OCI-LY7 (cell line): ENCODE results near the gene CRCP.

Experiments
- EZH2phosphoT487 ChIP-seq: fragments of 200-600 bp; sonication (generic); IDR thresholded peaks from 2 replicates; pipeline ENCODE4 v1.6.1; 2018; ENCODE audit warnings: low read depth, borderline replicate concordance, mild to moderate bottlenecking, mixed run types, antibody characterized with exemption, low read length, moderate library complexity, mixed read lengths
- TF ChIP-seq, protein P1 (sequence below): fragments of 200-600 bp; sonication (generic); conservative IDR thresholded peaks from 2 replicates; pipeline ENCODE4 v1.5.1; 2014; ENCODE audit warnings: mild to moderate bottlenecking, antibody characterized with exemption, low read length, moderate library complexity, mixed read lengths

DNA sequence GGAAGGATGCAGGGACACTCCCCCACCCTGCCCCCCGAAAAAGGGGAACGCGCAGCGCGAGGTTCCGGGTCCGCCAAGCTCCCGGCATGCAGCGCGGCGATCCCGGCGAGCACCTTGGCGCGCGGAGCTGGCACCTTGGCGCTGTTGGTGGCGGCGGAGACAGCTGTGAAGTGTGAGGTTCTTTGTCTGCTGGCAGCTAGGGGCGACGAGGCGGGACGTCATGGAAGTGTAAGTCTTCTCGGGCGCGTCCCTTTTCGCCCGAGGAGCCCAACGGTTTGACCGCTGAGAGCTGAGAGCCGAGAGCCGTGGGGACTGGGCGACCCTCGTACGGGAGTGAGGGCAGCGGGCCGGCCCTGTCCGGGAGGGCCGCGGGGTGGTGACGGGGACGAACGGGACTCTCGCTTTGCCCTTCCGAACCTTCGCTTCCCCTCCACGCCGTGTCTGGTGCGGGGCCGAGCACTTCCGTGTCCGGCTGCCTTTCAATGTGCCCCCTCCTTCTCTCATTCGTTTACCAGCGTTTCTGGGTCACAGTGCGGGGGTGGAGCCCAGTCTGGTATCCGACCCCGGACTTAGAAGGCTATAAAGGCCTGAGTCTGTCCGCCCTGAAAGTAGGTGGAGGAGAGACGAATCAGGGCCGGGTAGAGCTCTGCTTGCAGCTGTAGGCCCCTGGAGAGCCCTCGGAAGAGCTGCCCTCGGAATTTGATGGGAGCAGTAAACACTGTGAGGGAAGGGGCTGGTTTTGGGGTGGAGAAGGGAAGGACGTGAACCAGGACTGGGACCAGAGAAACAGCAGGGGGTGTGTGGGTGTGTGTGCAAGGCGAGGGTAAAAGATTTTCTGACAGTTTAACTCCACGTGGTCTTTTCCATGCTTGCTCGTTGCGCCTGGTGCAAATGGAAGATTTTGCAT, at the start of gene CRCP:
- no peak for TF ChIP-seq EZH2phosphoT487
- TF ChIP-seq, protein P1, sequence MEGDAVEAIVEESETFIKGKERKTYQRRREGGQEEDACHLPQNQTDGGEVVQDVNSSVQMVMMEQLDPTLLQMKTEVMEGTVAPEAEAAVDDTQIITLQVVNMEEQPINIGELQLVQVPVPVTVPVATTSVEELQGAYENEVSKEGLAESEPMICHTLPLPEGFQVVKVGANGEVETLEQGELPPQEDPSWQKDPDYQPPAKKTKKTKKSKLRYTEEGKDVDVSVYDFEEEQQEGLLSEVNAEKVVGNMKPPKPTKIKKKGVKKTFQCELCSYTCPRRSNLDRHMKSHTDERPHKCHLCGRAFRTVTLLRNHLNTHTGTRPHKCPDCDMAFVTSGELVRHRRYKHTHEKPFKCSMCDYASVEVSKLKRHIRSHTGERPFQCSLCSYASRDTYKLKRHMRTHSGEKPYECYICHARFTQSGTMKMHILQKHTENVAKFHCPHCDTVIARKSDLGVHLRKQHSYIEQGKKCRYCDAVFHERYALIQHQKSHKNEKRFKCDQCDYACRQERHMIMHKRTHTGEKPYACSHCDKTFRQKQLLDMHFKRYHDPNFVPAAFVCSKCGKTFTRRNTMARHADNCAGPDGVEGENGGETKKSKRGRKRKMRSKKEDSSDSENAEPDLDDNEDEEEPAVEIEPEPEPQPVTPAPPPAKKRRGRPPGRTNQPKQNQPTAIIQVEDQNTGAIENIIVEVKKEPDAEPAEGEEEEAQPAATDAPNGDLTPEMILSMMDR: peak; percentile 44
